Activated CD4-positive, alpha-beta T cell treated with anti-CD3 and anti-CD28 coated beads for 36 hours (primary cell): ENCODE measurements around the gene AAR2. TPM values are rescaled to one million over a fixed set of nuclear protein-coding genes. Genes with fewer than 3 reads are reported as not detected.

Source experiments
- ATAC-seq: fragments of 200-7000 bp; cut with Tn5 transposase; one replicate; pipeline ENCODE4 v1.10.0; 2021; ENCODE audit warnings: mild to moderate bottlenecking, moderate library complexity
- CTCF ChIA-PET: fragments of 350-600 bp; sonication (Branson Sonifier 250); formaldehyde crosslinking; loops from one replicate; lab custom pipeline; 2021; ENCODE audit warnings: antibody characterized with exemption; lab: Charles Lee
- POLR2A ChIA-PET: fragments of 350-600 bp; sonication (Branson Sonifier 250); formaldehyde crosslinking; loops from one replicate; lab custom pipeline; 2021; ENCODE audit warnings: antibody characterized with exemption, inconsistent platforms; lab: Charles Lee
- DNase-seq: peaks from one replicate; pipeline ENCODE4 v3.0.0-alpha.2; 2020
- H3K27ac Mint-ChIP-seq: one replicate; pipeline ENCODE4 v1.8.0; 2021; ENCODE audit warnings: mixed read lengths
- H3K27me3 Mint-ChIP-seq: one replicate; pipeline ENCODE4 v1.8.0; 2021; ENCODE audit warnings: mixed read lengths
- H3K36me3 Mint-ChIP-seq: one replicate; pipeline ENCODE4 v1.8.0; 2021; ENCODE audit warnings: low read depth, mixed read lengths
- H3K4me1 Mint-ChIP-seq: one replicate; pipeline ENCODE4 v1.8.0; 2021; ENCODE audit warnings: mixed read lengths
- H3K4me3 Mint-ChIP-seq: one replicate; pipeline ENCODE4 v1.8.0; 2021; ENCODE audit warnings: mild to moderate bottlenecking, moderate library complexity, mixed read lengths
- H3K9me3 Mint-ChIP-seq: one replicate; pipeline ENCODE4 v1.8.0; 2021; ENCODE audit warnings: low read depth, mixed read lengths
- intact Hi-C, 2 experiments: fragments of 100-400 bp; cut with DNase I in 1 of 2; cut with micrococcal nuclease in 1 of 2; formaldehyde crosslinking; loops; one replicate each; pipeline versions ENCODE4 v1.14.2 to v1.15.1; 2022 to 2024; cut with DNase I, micrococcal nuclease
- total RNA-seq, 2 experiments: library from RNA; stranded (reverse); gene quantifications; one replicate each; pipeline ENCODE4 v1.2.3, GENCODE V29; 2021

Gene AAR2
- total RNA-seq, 2 experiments from 2014 or later: 18.7 to 20.7 TPM

DNA sequence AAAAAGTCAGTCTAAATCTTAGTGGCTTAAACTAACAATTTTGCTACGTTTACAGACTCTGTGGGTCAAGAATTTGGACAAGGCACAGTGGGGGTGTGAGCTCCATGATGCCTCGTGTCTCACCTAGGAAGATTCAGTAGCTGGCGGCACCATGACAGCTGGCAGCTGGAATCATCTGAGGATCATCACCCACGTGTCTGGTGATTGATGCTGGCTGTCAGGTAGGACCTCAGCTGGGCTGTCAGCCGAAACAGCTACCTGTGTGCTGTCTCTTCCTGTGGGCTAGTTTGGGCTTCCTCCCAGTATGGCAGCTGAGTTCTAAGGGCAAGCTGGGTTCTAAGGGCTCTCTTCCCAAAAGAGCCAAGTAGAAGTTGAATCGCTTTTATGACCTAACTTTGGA, 43.5 kb downstream of the AAR2 start:
- ChIA-PET POLR2A (no interaction called here), CTCF (interaction anchor here (0.6 to 0.7 kb wide), 2 partner anchors 193 to 541 kb away, joined by 3 read pairs; no protein-coding TSS in a partner anchor)

DNA sequence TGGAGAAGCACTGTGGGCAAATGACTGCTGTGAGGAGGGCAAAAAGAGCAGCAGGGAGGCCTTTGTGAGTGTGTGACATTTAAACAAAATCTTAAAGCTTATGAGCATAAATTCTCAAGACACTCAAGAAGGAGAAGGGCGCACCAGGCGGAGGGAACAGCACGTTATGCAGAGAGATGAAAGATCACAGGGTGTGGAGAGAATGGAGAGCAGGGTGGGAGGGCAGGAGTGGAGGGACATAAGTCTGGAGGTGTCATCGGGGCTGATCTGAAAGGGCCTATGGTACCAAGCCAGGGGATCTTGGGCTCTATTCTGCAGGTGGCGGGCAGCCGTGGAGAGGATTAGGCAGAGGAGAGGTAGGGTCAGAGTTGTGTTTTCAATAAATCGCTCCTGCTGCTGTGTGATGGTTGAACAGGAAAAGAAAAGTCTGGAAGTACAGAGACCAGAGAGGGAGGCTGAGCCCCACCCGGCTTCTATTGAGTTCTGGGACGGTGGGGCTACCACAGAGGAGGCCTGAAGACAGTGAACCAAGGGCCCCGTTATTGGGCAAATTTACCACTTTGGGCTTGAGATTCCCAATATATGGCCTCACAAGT, 45.6 kb downstream of the AAR2 start:
- CTCF ChIA-PET: interaction anchor here (0.6 kb wide), 1 partner anchor 8 kb away, joined by 4 read pairs; no protein-coding TSS in a partner anchor
- Mint-ChIP-seq H3K4me3 (no peak overlapping the region), H3K9me3 (no peaks in the 10 kb centered on the region), H3K27ac (no peak overlapping the region), H3K27me3 (peaks cover 14% of the 10 kb centered on the region), H3K36me3 (no peaks in the 10 kb centered on the region), H3K4me1 (no peaks in the 10 kb centered on the region)
- intact Hi-C loops: no loop called here
- POLR2A ChIA-PET: interaction anchor here (0.7 kb wide), 1 partner anchor 9 kb away, joined by 4 read pairs; no protein-coding TSS in a partner anchor
- no peak for ATAC-seq
- DNase-seq: no peak

More for the DNA sequence above, 43.5 kb downstream of the AAR2 start:
- H3K9me3 Mint-ChIP-seq: no peaks in the 10 kb centered on the region
- H3K4me3 Mint-ChIP-seq: no peak overlapping the region
- no peaks in the 10 kb centered on the region for H3K4me1 Mint-ChIP-seq
- intact Hi-C loops: no loop called here
- peaks cover 11% of the 10 kb centered on the region for H3K27me3 Mint-ChIP-seq
- H3K36me3 Mint-ChIP-seq: no peaks in the 10 kb centered on the region
- no peak for ATAC-seq
- no peak overlapping the region for H3K27ac Mint-ChIP-seq
- no peak for DNase-seq

DNA sequence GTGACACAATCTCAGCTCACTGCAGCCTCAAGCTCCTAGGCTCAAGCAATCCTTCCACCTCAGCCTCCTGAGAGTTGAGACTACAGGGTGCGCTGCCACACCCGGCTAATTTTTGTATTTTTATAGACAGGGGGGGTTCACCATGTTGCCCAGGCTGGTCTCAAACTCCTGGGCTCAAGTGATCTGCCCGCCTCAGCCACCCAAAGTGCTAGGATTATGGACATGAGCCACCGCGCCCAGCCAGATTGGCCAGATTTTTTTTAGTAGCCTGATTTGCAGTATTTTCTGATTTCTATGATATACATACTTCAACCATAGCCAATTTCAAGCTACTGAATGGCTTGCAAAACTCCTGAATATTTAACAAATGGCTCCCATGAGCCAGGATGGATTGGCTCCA, 48.5 kb downstream of the AAR2 start:
- Mint-ChIP-seq H3K9me3 (no peaks in the 10 kb centered on the region), H3K4me1 (no peaks in the 10 kb centered on the region), H3K27me3 (peaks cover 25% of the 10 kb centered on the region), H3K36me3 (no peaks in the 10 kb centered on the region), H3K27ac (no peak overlapping the region), H3K4me3 (no peak overlapping the region)
- no peak for DNase-seq
- no peak for ATAC-seq
- ChIA-PET CTCF (no interaction called here), POLR2A (no interaction called here)
- intact Hi-C loops: no loop called here

DNA sequence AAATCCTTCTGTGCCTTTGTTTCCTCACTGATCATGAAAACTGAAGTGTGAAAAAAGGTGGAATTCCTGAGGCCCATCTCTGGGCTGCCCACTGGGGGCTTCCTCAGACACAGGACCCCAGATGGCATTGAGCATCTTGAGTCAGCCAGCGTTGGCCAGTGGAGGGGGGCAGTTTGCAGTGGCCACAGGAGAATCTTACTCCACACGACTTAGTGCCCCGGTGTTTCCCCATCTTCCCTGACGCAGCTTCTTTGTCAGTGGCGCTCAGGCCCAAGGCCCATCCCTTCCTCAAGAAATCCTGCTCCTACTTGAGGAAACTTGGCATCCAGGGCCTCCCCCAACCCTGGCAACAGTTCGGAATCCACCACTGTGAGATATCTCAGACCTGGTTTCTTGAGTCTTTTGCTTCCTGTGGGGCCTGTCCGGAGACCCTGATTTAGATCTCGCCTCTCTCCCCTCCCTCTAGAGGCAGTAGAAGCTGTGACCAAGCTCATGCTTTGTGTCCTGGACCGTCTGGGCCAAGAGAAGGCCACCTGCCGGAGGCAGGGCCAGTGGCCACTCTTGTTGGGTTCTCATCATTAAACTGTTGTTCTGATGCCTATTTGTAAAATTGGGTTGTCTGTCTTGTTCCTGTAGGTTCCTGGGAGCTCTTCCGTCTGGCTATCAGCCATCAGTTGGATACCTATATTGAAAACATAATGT, 49.6 kb downstream of the AAR2 start:
- ChIA-PET POLR2A (no interaction called here), CTCF (no interaction called here)
- no peaks in the 10 kb centered on the region for H3K36me3 Mint-ChIP-seq
- ATAC-seq (no peak), DNase-seq (no peak)
- intact Hi-C loops: no loop called here
- H3K27ac Mint-ChIP-seq: no peak overlapping the region
- no peaks in the 10 kb centered on the region for H3K9me3 Mint-ChIP-seq
- H3K4me1 Mint-ChIP-seq: no peaks in the 10 kb centered on the region
- no peak overlapping the region for H3K4me3 Mint-ChIP-seq
- peaks cover 23% of the 10 kb centered on the region for H3K27me3 Mint-ChIP-seq

DNA sequence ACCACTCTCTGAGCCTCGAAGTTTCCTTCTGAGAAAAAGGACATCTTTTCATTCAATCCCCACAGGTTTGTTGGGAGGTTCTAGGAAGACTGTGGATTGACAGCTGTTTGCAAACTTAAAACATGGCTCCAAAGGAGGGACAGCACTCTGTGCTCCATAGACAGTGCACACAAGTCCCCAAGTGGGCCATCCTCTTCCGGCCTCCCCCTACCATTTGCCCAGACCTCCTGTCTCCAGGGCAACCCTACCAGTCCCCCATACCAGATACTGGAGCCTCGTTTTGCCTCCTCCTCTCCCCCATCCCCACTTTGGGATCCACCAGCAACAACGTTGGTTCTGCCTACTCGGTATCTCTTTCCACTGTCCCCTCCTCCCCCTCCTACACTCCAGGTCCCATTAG, 61.4 kb downstream of the AAR2 start:
- intact Hi-C loops: no loop called here
- H3K36me3 Mint-ChIP-seq: no peaks in the 10 kb centered on the region
- POLR2A ChIA-PET: no interaction called here
- DNase-seq (no peak), ATAC-seq (no peak)
- H3K27me3 Mint-ChIP-seq: peaks cover 36% of the 10 kb centered on the region
- no peak overlapping the region for H3K4me3 Mint-ChIP-seq
- H3K9me3 Mint-ChIP-seq: no peaks in the 10 kb centered on the region
- H3K27ac Mint-ChIP-seq: no peak overlapping the region
- no peaks in the 10 kb centered on the region for H3K4me1 Mint-ChIP-seq
- CTCF ChIA-PET: no interaction called here

DNA sequence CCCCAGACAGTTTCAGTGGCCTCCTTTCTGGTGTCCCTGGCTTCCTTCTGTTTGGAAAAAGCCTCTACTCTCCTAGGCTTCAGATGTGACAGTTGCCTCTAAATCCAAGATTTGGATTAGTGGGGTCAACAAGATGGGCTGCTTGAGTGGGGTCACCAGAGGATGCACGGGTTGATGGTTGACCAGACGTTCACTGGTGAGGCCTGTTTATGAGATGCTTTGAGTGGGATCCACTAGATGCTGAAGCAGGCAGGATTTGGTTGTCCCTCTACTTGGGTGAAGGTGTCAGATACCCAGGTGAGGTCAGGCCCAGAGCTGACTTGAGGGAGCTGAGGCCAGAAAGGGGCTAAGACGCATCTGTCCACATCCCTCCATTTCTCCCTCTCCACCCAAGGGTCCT, 61.8 kb downstream of the AAR2 start:
- ATAC-seq (no peak), DNase-seq (no peak)
- H3K27ac Mint-ChIP-seq: no peak overlapping the region
- peaks cover 36% of the 10 kb centered on the region for H3K27me3 Mint-ChIP-seq
- CTCF ChIA-PET: no interaction called here
- H3K4me1 Mint-ChIP-seq: no peaks in the 10 kb centered on the region
- intact Hi-C loops: no loop called here
- no peaks in the 10 kb centered on the region for H3K36me3 Mint-ChIP-seq
- no peaks in the 10 kb centered on the region for H3K9me3 Mint-ChIP-seq
- POLR2A ChIA-PET: no interaction called here
- no peak overlapping the region for H3K4me3 Mint-ChIP-seq

DNA sequence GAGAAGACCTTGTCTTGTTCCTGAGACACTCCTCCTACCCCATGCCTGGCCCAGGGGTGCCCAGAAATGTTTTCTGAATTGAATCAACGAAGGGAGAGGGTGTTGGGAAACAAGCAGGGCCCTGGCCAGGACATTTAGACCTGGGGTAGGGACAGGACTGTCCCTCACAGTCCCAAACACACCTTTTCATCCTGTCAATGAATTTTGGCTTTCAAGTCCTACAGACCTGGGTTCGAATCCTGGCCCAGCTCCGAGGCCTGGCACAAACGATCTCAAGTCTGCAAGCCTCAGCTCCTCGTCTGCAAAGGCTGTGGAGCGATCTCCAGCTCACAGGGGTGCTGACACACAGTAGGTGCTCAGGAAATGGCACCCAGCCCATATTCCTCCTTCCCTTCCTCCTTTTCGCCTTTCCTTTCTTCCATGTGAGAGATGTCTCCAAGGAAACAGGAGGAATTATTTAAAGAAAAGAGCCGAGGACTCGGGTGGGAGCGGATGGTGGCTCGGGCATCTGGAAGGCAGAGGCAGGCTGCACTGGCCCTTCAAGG, 62.6 kb downstream of the AAR2 start:
- no peaks in the 10 kb centered on the region for H3K4me1 Mint-ChIP-seq
- ATAC-seq (no peak), DNase-seq (no peak)
- no peaks in the 10 kb centered on the region for H3K36me3 Mint-ChIP-seq
- ChIA-PET POLR2A (no interaction called here), CTCF (interaction anchor here (1.3 kb wide), 1 partner anchor 101 kb away, joined by 3 read pairs; no protein-coding TSS in a partner anchor)
- peaks cover 44% of the 10 kb centered on the region for H3K27me3 Mint-ChIP-seq
- no peak overlapping the region for H3K4me3 Mint-ChIP-seq
- intact Hi-C loops: no loop called here
- no peak overlapping the region for H3K27ac Mint-ChIP-seq
- no peaks in the 10 kb centered on the region for H3K9me3 Mint-ChIP-seq

DNA sequence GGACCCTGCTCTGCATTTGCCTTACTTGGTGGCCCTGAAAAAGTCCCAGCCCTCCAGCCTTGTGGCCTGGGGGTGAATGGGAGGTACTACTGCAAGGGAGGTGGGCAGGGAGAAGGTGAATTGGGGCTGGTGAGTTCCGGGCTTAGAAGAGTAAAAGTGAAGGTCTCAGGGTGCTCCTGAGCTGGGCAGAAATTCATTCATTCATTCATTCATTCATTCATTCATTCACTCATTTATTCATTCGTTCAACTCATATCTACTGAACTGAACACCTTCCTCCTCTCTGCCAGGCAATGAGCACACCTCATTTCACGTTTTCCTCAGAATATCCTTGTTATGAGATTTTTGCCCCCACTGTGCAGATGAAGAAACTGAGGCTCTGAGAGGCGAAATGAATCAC, 63.2 kb downstream of the AAR2 start:
- H3K9me3 Mint-ChIP-seq: no peaks in the 10 kb centered on the region
- H3K36me3 Mint-ChIP-seq: no peaks in the 10 kb centered on the region
- no peak for ATAC-seq

DNA sequence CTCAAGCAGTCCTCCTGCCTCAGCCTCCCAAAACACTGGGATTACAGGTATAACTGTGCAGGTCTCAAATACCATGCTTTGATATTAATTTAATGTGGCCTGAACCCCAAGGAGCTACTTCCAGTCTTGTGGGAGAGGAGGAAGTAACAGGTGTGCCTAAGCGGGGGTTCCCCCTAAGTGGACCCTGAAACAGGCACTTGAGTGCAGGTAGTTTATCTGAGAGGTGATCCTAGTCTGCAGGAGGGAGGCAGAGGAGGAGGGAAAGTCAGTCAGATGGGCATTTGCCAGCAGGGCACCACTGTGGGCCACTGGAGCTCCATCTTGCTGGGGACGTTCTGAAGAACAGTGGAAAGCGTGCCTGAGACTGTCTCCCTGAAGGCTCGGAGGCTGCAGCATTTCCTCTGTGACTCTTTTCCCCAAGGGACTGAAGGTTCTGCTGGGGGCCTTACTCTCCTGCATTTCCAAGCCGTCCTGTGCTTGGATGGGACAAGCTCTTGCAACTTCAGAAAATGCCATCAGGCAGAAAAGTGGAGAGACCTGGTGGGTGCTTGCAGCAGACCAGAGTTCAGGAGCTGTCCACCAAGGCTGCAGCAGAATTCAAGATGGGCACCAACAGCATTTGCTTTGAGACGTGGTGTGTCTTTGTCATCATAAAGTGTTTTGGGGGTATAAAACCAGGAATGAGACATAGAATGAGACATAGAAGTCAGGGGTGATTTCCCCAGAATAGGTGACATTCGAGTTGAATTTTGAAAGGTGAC, 65.3 kb downstream of the AAR2 start:
- ATAC-seq (no peak), DNase-seq (no peak)
- ChIA-PET CTCF (interaction anchor here (0.6 to 0.7 kb wide), 3 partner anchors 127 to 308 kb away, joined by 3 to 4 read pairs (median 3); no protein-coding TSS in a partner anchor), POLR2A (interaction anchor here (0.5 to 0.7 kb wide), 2 partner anchors 262 to 351 kb away, joined by 3 read pairs; no protein-coding TSS in a partner anchor)
- no peak overlapping the region for H3K4me3 Mint-ChIP-seq
- intact Hi-C loops: no loop called here
- no peaks in the 10 kb centered on the region for H3K9me3 Mint-ChIP-seq
- H3K27me3 Mint-ChIP-seq: peaks cover 54% of the 10 kb centered on the region
- peaks cover 2% of the 10 kb centered on the region for H3K4me1 Mint-ChIP-seq
- no peak overlapping the region for H3K27ac Mint-ChIP-seq
- H3K36me3 Mint-ChIP-seq: no peaks in the 10 kb centered on the region

More for the DNA sequence above, 63.2 kb downstream of the AAR2 start:
- intact Hi-C loops: no loop called here
- peaks cover 49% of the 10 kb centered on the region for H3K27me3 Mint-ChIP-seq
- no peak for DNase-seq
- ChIA-PET POLR2A (no interaction called here), CTCF (interaction anchor here (1.3 kb wide), 1 partner anchor 100 kb away, joined by 3 read pairs; no protein-coding TSS in a partner anchor)
- no peaks in the 10 kb centered on the region for H3K4me1 Mint-ChIP-seq
- no peak overlapping the region for H3K27ac Mint-ChIP-seq
- no peak overlapping the region for H3K4me3 Mint-ChIP-seq

DNA sequence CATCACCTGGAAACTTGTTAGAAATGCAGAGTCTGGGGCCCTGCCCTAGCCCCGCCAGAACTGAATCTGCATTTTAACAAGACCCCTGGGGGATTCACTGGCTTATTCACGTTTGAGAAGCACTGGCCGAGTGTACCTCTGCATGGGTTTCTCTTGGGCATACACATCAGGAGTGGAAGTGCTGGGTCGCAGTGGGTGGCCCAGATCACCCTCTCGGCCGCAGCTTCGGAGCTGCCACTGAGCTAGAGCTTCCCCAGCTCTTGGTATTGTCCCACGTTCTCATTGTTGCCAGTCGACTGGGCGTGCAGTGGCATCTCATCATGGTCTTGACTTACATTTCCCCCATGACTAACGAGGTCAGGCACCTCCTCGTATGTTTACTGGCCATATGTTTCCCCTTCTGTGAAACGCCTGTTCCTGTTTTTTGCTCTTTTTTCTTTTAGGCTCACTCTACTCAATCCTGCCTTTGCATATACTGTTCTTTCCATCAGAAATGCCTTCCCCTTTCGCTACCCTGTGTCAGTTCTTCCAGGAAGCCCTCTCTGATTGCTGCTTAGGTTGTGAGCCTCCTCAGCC, 66.8 kb downstream of the AAR2 start:
- CTCF ChIA-PET: interaction anchor here (0.7 to 0.8 kb wide), 3 partner anchors 13 to 348 kb away, joined by 3 to 4 read pairs (median 3); no protein-coding TSS in a partner anchor
- ATAC-seq: no peak

DNA sequence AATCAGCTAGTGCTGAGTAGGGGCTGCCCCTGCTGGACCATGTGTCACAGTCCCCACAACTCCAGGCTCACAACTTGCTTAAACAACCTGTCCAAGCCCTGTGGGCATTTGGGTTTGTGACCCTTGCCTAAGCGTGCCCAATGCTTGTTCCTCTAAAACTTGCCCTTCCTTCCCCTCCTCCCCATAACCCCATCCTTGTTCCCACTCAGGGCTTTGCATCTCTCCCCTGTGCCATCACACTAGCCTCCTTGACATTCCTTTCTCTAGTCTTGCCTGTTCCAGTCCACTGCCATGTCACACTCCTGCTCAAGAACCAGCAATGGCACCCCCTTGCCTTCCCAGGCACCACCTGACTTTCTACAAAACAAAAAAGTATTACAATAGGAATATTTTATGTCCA, 67.6 kb downstream of the AAR2 start:
- DNase-seq (no peak), ATAC-seq (no peak)
- Mint-ChIP-seq H3K4me1 (peaks cover 2% of the 10 kb centered on the region), H3K27me3 (peaks cover 57% of the 10 kb centered on the region), H3K4me3 (no peak overlapping the region), H3K9me3 (no peaks in the 10 kb centered on the region), H3K36me3 (no peaks in the 10 kb centered on the region), H3K27ac (no peak overlapping the region)
- ChIA-PET CTCF (interaction anchor here (0.7 kb wide), 1 partner anchor 13 kb away, joined by 3 read pairs; no protein-coding TSS in a partner anchor), POLR2A (no interaction called here)
- intact Hi-C loops: no loop called here

More for the DNA sequence above, 66.8 kb downstream of the AAR2 start:
- H3K27ac Mint-ChIP-seq: no peak overlapping the region
- peaks cover 60% of the 10 kb centered on the region for H3K27me3 Mint-ChIP-seq
- peaks cover 2% of the 10 kb centered on the region for H3K4me1 Mint-ChIP-seq
- intact Hi-C loops: no loop called here
- no peaks in the 10 kb centered on the region for H3K9me3 Mint-ChIP-seq
- H3K4me3 Mint-ChIP-seq: no peak overlapping the region
- no peaks in the 10 kb centered on the region for H3K36me3 Mint-ChIP-seq
- POLR2A ChIA-PET: no interaction called here
- DNase-seq: no peak
